Raji (cell line): Measurements from ENCODE around the gene KCNQ4.

ENCODE experiments used
- POLR2A ChIP-seq: IDR thresholded peaks from 2 replicates; pipeline ENCODE4 v1.6.1; 2011; ENCODE audit warnings: low read depth, low read length, control low read depth; ENCODE audit not compliant: insufficient read depth

KCNQ4 gene

DNA sequence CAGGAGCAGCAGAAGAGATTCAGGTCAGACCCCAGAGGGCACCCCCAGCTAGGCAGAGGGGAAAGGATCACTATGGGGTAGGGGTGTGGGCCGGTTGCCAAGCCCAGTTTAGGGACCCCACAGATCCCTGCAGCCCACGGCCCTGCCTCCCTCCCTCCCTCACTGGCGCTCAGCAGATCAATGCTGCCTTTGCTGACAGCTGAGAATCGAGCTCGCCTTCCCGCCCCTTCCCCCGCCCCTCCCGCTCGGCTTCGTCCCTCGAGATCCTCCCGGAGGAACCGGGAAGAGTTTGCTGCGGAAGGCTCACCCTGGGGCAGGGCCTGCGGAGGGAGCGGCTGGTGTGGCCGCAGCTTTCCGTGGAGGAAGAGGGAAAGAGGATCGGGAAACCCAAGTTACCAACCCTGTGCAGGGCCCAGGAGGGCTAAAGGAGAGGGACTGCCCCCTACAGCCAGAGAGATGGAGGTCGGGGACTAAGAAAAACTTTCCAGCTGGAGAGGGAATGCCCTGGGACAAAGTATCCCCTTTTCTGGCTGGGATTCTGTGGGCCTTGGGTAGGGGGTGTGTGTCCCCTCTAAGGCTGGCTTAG is 1.1 kb upstream of the KCNQ4 start:
- no peak for TF ChIP-seq POLR2A

- TF ChIP-seq POLR2A: no peak
Observed at GRCh38 chr1:40784141-40784770, 669 bp downstream of the KCNQ4 start.

DNA sequence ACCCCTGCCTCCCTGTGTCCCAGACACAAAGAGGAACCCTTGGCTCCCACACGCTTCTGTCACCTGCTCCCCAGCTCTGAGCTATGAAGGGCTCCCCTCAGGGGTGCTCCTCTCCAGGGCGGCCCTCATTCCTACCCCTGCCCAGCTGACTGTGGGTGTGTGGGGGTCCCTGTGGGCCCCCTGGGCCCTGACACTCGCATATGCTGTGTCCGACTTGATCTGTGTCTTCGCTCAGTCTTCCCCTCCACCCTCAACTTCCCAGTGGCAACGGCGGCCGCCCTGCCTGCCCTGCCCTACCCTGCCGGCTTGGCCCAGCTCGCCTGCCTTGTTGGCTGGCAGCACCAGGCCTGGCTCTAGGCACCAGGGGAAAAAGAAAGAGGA is 1.2 kb downstream of the KCNQ4 start:
- TF ChIP-seq POLR2A: no peak

DNA sequence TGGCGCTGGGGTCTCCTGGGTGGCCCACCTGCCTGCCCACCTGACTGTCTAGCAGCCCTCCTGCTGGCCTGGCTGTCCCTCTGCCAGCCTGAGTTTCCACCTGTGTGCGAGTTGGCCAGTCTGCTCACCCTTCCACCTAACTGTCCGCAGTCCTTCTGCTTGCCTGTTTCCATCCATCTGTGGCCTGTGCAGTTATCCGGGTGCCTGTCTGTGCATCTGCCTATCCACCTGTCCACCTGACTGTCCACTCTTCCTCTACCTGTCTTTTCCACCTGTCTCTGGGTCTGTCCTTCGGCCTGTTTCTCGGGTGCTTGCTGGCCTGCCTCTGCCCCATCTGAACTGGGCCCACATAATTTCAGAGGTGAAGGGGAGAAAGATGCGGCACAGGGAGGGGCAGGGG is 1.9 kb downstream of the KCNQ4 start:
- TF ChIP-seq POLR2A: no peak

- TF ChIP-seq POLR2A: no peak
Observed at GRCh38 chr1:40786171-40786994, 2.8 kb downstream of the KCNQ4 start.

- no peak for TF ChIP-seq POLR2A
Observed at GRCh38 chr1:40786995-40787705, 3.6 kb downstream of the KCNQ4 start.

DNA sequence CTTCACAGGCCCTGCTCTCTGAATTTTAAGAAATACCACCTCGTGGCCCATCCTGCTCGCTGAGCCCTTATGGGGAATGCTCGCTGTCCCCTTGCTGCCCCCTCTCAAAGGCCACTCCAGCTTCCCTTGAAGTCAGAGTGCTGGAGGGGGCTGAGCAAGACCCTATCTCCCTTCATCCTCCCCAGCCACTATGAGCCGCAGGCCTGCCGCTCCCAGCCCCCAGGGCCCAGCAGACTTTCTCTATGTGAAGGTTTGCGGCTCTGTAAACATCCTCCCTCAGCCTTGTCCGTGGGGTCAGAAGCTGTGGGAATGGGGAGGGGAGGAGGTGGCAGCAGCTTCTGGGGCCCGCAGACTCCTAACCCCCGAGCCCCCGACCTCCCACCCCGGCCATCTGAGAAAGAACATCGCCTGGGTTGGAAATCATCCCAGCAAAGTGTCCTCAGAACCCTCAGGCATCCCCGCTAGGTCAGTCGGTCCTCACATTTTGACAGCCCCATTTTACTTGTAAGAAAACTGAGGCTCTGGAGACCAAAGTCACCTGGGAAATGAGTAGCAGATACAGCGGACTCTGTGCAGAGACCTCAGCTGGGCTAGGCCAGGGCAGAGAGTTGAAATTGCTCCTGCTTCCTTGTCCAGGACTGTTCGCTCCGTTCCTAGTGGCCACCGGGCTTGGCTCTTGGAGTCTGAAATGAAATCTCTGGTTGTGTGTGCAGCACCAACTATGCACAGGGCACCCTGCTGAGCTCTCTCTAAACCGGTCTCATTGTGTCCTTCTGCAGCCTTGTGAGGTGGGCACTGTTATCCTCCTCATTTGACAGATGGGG is 4.4 kb downstream of the KCNQ4 start:
- TF ChIP-seq POLR2A: no peak

GRCh38 chr1:40788561-40789341 is 5.2 kb downstream of the KCNQ4 start:
- TF ChIP-seq POLR2A: no peak

DNA sequence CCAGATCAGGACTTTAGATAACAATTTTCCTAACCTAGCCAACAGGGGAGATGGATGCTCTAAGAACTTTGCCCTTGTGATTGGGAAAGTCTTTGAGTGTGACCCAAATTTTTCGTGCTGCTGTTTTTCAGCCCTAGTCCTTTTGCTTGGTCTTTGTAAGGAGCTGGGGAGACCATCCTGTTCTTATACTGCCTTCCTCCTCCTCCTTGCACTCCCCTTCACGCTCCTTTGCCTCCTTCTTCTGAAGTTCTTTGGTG is 5.7 kb downstream of the KCNQ4 start:
- TF ChIP-seq POLR2A: no peak

DNA sequence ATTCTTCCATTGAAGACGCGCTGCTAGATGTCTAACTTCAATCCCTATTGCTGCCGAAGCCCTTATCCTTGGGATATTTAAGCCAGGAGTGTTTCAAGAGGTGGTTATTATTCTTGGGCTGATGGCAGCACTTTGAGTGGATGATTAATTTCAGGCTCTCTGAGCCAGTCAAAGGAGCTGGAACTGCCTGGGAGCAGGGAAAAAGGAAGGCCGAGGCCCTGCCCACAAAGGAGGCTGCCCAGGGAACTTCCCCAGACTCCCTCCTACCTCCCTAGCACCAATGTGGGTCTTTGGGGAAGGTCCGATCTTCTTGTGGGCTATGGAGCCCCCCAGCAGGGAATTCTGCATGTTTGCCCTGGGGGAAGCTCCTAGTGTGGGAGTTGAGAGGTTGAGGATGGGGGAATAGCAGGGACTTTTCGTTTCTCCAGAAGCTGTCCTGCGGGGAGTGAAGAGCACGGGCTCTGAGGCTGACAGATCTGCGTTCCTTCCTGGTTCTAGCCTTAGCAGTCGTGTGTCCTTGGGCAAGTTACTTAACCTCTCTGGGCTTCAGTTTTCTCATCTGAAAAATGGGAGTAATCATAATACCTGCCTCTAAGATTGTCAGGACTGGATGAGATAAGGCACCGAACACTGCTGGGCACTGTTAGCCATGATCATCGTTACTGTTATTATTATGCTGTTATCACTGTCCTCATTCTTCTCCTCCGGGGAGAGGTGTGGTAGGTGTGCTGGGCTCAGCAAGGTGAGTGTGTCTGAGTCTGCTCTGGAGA is 6.3 kb downstream of the KCNQ4 start:
- no peak for TF ChIP-seq POLR2A

DNA sequence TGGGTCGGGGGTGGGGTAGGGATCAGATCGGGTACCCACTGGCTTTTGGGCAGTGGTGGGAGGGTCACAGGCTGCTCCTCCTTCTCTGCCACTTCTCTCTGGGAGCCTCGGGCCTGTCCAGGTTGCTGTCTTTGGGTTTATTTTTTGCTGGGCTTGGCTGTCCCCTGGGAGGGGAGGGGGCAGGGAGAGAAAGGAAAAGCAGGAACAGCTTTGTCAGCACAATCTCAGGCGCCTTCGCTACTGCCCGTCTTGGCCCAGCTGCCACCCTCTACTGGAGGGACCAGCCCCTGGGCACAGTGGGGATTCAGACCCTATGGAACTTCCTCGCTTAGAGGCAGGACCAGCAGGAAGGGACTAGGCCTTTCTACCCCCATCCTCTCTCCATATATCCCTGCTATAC is 8.4 kb downstream of the KCNQ4 start:
- TF ChIP-seq POLR2A: no peak

- no peak for TF ChIP-seq POLR2A
Observed at GRCh38 chr1:40793617-40794016, 10.0 kb downstream of the KCNQ4 start.

- no peak for TF ChIP-seq POLR2A
Observed at GRCh38 chr1:40794048-40794447, 10.5 kb downstream of the KCNQ4 start.
